ENCODE data around the gene PRR9.

DNA sequence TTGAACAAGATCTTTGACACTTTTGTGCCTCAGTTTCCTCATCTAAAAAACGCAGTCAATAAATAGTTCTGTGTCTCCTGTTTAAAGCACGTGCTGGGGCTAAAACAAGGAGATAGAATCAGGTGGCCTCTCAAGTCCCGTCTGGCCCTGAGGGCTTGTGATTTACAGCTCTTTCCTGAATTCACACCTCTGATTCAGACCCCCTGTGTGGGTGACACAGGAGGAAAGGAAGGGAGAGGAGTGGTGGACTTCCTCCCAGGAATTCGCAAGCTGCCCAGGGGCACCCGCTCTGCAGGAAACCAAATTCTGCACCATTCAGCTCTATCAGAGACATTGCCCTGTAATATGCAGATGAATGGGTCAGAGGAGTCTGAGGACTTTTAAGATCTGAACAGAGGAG, 5.2 kb upstream of the PRR9 start:
- no peak for TF ChIP-seq POLR2A (IDR thresholded peaks at IDR 0.05; ENCODE audit: low read length)
- no peak for TF ChIP-seq GATA1 (IDR thresholded peaks at IDR 0.05; ENCODE audit: low read depth, low read length)

Measured in erythroblast (primary cell).